ENCODE results near the gene BOK.
"Not testable (repeated sequence)": the region's sequence is repeated elsewhere in the genome, so short reads cannot be mapped to it uniquely, and the experiment has no call there.

BOK gene

DNA sequence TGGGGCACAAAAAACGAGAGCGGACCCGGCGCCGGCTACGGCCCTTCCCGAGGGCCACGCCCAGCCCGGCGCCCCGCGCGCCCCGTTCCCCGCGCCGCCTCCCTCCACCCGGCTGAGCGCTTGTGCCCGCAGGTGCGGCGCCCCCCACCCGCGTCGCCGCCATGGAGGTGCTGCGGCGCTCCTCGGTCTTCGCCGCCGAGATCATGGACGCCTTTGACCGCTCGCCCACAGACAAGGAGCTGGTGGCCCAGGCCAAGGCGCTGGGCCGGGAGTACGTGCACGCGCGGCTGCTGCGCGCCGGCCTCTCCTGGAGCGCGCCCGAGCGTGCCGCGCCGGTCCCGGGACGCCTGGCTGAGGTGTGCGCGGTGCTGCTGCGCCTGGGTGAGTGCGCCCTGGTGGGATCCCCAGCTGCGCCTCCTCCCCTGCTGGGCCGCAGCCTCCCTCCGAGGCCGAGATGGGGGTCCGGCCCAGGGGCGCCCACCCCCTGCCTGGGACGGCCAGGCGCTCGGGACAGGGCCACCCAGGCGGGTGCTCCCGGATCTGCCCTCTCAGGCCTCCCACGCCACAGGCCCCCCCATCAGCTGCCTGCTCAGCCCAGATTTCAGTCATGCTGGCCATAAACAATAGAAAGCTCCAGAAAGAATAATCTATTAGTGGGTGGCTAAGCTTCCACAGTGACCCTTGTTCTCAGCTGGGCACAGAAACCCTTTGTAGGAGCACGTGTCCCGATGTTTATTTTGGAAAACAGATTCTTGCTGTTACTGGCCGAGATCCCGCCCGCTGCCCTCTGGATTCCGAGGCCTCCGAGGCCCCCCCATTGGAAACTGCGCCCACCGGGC lies 997 bp downstream of the BOK start:
- no peak for DNase-seq

DNA sequence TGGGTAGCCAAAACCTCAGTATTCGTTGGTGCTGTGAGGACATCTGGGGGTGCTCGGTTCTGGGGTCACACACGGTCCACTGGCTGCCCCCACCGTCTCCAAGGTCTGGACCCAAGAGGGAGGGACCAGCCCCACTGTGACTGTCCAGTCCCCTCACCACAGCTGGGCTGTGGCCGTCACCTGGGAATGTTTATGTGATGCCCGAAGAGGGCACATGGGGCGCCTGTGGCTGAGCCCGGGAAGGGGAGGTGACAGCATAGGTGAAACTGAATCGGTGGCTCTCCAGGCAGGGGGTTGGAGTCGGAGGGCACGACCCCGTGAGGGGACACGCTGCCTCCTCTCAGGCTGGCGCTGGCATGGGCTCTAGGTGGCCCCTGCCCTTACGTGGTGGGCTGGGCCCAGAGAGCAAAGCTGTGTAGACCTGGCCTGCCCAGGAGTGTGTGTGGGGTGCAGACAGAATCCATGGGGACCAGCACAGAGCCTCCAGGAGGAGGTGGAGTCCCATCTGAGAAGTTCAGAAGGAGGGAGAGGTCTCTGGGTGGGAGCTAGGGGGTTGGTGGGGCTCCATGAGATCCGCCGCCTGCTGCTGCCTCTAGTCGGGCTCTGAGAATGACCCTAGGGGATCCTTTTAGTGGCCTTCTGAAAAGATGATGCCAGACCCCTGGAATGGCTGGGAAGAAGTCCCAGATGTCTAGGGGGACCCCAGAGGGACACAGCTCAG lies 1.8 kb downstream of the BOK start:
- DNase-seq: no peak

DNA sequence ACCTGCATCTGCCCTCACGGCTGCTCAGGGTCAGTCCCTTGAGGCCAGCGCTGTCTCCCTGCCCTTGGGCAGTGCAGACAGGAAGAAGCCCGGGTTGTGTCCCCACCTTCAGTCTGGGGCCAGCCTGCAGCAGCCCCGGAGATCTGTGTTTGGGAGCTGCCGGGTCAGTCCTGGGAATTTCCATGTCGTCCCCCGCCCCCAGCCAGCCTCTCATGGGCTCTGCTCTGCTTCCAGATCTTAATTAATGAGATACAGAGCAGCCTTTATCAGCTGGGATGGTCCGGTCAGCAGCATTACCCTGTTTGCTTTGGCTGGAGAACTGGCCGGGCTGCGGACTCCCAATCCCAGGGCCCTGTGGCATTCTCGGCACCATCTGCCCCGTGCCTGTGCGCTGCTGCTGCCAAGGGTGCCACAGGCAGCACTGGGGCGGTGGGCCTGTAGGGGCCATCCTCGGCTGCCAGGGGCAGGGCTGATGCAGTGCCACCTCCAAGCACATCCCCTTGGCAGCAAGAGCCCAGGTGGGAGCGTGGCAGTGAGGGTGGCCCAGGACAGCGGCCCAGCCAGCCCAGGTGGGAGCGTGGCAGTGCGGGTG lies 2.4 kb downstream of the BOK start:
- DNase-seq: no peak

DNA sequence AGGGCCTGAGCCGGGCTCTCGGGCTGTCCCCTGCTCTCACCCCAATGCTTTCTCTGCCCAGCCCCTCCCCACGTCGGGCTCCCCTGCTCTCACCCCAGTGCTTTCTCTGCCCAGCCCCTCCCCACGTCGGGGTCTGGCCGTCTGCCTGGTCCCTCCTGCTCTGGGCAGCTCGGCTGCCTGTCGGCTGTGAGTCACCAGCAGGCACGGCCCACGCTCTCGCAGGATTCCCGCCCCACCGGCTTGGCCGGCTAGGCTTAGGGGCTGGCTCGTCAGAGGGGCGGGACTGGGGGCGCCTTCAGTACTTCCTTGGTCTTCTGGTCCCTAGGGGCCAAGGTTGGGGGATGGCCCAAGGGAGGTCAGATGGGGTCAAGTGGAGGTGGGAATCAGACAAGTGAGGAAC lies 3.3 kb downstream of the BOK start:
- DNase-seq: no peak

DNA sequence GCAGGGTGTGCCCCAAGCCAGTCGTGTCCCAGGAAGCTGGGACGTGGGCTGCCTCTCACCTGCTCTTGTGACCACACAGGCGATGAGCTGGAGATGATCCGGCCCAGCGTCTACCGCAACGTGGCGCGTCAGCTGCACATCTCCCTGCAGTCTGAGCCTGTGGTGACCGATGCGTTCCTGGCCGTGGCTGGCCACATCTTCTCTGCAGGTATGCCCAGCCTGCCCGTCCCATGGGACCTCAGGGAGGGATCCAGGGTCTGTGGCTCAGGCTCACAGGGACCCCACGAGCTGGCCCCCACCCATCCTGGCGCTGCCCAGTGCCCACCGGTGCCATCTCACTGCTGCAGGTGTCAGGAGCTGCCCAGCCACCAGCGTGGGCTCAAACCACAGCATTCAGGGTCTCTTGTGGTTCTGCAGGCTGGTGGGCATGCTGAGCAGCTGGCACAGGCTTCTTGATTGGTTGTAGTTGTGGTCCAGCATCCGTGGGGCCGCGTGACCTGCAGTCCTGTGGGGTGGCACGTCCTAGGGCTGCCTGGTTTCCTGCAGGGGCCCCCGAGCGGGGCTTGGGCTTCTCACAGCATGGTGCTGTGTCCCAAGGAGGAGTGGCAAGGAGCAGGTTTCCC lies 3.8 kb downstream of the BOK start:
- DNase-seq: no peak

DNA sequence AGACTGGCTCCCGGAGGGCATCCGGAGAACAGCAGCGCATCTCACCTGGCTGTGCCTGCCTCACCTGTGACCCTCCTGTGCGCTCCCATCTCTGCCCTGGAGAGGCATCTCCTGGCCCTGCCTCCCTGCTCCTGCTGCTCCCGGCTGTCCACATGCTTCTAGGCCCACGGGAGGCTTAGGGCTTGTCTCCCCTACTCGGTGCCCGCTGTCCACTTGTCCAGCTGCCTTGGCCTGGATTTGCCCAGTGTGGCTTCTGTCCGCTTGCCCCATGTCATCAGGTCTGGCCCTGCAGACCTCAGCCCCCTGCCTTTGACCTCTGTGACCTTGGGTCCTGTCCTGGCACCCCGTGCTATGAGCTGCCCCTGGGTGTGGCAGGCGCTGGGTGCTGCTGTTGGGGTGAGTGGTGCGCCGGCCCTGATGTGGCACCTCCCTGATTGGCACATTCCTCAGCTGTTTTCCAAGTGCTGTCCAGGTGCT lies 4.5 kb downstream of the BOK start:
- DNase-seq: no peak

DNA sequence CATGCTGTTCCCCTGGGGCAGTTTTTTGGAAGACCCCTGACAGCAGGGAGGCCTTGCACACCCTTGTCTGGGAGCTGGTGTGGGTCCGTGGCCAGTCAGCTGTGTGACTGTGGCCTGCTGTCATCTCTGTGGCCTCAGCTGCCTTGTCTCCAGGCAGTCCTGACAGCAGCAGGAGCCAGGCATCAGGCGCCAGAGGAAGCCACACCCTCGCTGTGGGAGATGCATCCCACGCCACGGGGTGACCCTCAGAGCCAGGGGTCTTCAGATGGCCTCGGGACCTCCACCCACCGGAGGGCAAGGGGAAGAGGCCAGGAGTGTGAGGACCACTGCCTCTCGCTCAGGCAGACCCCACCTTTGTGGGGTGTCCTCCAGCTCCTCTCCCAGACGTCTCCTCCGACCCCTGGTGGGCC lies 5.0 kb downstream of the BOK start:
- DNase-seq: no peak

DNA sequence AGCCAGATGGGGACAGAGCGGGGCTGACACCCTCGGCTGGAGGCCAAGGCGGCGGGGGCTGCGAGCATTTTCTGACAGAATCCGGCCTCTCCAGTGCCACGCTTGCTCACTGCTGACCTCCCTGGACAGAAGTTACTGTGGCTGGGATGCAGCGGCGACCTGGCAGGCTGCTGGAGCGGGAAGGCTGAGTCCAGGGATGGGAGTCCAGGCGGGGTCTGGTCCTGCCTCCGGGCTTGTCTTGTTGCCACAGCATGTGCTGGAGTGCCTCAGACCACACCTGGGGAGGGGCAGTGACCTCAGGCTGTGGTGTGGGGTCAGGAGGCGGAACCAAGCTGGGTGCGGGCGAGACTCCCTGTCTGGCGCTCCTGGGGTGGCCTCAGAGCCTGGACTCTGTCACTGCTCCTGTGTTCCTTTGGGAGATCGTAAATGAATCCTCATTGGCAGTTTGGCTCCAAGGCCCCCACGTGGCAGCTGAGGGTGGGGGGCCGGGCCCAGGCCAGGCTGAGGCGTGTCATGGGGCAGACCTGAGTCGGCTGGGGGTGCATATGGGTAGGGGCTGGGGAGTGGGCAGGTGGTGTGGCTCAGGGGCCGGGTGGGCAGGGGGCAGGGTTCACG lies 5.5 kb downstream of the BOK start:
- DNase-seq: no peak

DNA sequence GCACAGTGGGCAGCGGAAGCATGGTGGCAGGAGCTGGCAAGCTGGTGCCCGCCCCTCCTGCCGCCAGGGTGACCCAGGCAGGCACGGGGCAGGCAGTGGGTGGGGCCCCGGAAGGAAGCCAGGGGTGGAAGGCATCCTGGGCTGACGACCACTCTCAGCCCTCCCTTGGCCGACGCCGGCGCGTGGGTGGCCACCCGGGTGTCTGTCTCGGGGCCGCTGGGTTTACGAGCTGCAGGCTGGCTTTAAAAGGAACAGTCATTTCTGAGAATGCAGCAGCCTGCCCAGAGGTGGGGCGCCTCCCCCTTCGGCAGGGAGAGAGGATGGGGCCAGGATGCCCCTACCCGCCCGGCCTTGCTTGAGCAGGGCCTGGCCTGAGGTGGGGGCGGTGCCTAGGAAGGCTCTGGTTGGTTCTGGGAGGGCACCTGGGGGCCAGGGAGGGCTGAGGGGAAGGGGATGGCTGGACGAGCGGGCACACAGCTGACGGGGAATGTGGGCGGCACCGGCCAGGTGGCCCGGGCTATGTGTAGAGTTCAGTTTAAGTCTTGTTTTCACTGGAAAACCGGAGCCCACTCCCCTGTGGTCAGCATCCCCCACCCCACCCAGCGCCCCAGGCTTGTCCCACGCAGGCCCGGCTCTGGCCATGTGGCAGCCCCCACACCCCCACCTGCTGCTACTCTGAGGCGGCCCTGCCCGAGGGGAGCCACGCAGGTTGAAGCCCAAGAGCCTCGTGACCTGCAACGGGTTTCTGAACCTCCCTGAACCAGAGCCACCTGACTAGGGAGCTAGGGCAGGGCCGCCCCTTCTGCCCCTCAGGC lies 6.3 kb downstream of the BOK start:
- DNase-seq: no peak

DNA sequence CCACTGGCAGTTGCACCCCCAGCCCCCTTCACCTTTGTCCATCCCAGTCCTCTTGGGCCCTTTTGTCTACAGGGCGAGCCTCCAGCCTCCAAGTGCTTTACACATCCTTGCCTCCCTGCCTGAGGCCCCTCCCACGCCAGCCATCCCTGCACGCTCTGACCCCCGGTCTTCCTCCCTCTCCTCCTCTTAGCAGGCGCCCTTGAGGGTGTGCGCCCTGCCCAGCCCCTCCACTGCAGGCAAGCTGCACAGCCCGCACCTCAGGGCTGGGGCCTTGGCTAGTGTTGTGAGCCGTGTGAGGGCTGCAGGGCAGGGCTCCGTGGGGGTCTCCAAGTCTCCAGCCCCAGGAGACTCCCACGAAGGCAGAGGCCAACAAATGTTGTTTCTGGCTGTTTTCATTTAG lies 6.9 kb downstream of the BOK start:
- no peak for DNase-seq

DNA sequence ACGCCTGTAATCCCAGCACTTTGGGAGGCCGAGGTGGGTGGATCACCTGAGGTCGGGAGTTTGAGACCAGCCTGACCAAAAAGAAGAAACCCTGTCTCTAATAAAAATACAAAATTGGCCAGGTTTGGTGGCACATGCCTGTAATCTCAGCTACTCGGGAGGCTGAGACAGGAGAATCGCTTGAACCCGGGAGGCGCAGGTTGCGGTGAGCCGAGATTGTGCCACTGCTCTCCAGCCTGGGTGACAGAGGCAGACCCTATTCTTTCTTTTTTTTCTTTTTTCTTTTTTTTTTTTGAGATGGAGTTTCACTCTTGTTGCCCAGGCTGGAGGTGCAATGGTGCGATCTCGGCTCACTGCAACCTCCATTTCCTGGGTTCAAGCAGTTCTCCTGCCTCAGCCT lies 7.5 kb downstream of the BOK start:
- not testable (repeated sequence) for DNase-seq

DNA sequence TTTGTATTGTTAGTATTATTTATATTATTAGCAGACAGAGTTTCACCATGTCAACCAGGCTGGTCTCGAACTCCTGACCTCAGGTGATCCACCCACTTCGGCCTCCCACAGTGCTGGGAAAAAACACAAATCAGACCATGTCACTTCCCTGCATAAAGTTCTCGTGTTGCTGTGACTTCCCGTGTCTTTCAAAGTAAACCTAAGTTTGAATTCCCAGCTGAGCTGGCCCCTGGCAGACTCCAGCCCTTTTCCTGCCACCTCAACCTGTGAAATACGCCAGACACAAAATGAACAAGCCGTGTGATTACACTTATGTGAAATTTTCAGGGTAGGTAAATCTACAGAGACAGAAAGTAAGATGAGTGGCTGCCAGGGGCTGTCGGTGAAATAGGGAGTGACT lies 7.9 kb downstream of the BOK start:
- DNase-seq: no peak

DNA sequence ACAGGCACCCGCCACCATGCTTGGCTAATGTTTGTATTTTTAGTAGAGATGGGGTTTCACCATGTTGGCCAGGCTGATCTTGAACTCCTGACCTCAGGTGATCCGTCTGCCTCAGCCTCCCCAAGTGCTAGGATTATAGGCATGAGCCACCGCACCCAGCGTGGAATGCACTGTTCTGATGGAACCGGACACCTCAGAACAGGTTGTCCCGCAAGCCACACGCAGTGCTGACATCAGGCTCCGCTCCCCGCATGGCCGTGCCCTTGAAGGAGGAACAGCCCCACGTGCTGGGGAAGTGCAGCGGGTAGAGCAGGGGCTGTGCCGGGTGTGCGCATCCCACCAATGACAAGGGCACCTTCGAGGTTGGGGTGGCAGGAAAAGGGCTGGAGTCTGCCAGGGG lies 8.7 kb downstream of the BOK start:
- DNase-seq: not testable (repeated sequence)

DNA sequence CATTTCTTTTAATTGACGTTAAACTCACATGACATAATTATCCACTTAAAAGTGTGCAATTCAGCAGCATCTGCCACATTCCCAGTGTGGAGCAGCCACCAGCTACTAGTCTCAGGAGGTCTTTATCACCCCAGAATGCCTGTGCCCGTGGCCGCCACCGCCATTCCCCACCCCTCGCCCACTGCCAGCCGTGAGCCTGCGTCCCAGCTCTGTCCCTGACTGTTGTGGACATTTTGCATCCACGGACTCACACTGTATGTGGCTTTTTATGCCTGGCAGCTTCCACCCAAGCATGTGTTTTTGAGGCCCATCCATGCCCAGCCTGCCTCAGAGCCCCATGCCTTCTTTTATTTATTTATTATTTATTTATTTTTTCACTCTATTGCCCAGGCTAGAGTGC lies 9.2 kb downstream of the BOK start:
- DNase-seq: no peak

DNA sequence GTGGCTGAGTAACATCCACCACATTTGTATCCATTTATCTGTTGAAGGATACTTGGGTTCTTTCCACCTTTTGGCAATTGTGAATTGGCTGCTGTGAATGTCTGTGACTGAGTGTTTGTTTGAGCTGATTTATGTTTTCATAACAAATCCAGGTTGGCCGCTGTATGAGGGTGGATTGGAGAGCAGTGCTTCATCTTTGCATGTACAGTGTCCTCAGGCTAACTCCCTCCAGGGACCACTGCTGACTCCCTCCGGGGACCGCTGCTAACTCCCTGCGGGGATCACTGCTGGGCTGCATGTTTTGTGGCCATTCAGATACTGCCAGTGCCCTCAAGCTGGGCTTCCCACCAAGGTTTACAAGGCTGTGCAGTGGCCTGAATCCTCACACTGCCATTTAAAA lies 10.2 kb downstream of the BOK start:
- no peak for DNase-seq

DNA sequence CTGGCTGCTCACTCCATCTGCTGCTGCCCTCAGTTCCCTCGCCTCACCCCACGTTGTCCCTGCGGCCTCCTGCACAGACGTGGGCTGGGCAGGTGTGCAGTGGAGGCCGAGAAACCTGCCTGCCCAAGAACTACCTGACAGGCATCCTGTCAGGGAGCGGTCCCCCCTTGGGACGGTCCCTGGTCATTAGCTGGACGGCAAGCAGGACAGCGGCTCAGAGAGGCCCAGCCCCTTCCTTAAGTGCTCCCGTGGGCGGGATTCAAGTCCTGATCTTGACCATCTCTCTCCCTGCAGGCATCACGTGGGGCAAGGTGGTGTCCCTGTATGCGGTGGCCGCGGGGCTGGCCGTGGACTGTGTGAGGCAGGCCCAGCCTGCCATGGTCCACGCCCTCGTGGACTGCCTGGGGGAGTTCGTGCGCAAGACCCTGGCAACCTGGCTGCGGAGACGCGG lies 11.3 kb downstream of the BOK start:
- DNase-seq: no peak

DNA sequence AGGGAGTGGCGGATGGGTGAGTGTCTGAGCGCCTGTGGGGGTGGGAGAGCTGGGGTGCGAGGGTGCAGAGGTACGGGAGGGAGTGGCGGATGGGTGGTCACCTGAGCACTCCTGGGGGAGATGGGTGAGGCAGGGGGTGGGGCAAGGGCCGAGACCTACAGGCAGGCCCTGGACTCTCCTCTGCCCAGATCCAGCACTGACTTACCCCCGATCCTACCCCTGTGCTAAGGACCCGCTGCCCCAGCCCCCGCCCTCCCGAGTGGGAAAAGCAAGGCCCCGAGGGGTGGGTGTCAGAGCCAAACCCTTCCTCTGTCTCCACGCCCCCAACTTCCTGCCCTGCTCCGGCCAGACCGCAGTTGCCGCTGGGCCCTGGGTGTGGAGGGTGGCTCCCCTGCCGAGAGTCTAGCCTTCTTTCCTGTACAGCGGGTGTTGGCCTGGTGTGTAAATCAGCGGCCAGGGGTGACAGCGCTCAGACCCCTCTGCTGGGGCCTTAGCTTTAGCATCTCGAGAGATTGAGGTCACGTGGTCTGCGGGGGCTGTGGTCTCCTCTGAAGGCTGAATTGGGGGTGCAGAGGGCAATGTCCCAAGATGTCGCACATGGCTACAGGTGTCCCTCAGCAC lies 12.5 kb downstream of the BOK start:
- DNase-seq: no peak

DNA sequence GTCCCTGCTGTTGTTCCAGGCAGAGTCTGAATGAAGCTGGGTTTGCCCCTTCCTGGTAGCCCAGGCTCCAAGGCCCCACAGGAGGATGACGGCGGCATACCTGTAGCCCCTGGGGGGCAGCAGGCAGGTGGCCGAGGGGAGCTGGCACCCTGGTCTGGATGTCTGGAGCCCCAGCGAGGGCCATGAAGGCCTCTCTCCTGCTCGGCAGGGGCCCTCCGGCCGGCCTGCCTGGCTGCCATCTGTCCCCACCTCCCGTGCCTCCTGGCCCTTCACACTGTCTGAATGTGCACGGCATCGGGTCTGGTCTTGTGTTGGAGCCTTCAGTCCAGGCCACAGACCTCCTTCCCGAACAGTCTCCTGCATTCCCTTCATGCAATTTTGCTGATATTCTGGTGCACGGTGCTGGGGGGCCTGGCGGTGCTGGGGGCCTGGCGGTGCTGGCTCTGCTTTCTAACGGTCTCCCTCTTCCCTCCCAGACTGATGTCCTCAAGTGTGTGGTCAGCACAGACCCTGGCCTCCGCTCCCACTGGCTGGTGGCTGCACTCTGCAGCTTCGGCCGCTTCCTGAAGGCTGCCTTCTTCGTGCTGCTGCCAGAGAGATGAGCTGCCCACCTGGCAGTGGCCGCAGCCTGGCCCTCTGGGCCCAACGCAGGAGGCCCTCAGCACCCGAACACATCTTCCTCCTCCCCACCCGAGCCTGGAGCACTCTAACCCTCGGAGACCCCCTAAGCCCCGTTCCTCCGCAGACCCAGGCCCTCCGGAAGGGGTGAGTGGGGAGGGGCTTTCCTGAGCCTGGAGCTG lies 13.5 kb downstream of the BOK start:
- DNase-seq: no peak

DNA sequence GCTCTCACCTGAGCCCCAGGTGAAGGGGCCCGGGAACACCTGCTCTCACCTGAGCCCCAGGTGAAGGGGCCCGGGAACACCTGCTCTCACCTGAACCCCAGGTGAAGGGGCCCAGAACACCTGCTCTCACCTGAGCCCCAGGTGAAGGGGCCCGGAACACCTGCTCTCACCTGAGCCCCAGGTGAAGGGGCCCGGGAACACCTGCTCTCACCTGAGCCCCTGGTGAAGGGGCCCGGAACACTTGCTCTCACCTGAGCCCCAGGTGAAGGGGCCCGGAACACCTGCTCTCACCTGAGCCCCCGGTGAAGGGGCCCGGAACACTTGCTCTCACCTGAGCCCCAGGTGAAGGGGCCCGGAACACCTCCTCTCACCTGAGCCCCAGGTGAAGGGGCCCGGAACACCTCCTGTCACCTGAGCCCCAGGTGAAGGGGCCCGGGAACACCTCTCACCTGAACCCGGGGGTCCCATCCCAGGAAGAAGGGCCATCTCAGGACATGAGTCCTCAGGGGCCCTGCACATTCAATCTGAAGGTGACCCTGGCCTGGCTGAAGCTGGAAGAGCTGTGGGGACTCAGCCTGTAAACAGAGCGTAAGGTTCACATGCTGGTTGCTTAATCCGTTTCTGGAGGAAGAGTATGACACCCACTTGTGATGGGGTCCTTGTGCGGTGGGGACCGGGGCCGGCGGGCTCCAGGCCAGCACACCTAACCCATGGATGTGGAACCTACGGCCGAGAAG lies 14.5 kb downstream of the BOK start:
- not testable (repeated sequence) for DNase-seq

DNA sequence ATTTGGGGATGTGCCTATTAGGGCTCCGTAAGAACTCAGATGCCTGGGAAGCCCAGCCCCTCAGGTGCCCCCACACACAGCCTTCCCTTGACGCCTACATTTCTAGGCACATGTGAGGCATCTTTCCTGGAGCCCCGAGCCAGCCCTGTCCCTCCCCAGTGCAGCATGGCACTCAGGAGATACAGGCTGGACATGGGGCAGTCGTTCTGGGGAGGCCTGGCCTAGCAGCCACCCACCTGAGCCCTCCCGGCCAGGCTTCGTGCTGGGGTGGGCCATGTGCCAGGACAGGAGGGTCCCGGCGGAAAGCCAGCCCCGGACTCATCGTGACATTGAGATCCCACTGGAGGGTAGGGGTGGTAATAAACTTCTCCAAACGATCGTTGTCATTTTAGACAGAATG lies 15.2 kb downstream of the BOK start:
- DNase-seq: no peak

Data from SIG-M5 (cell line).